ENCODE results near the gene IQCH. TPM values are rescaled to one million over a fixed set of nuclear protein-coding genes. Genes with fewer than 3 reads are reported as not detected.

Gene IQCH
- total RNA-seq, 4 donors from 2014 or later, result 0.27 to 4.6 (median 1.1) TPM; not detected in 1

DNA sequence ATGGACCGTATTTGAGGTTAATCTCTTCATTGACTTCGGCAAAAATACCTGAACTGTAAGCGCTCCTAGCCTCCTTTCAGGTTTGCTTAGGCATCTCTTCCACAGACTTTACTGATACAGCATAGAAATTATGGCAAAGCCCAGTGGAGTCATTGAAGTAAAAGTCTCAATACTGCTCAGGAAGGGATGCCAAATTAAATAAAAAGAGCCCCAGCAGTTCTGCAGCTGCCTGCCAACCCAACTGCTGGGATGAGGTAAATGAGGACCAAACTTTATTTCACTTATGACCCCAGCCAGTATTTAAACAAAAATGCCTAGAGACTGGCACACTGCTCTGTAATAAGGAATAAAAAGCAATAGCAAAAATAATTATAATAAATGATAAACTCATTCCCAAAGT, 65.4 kb downstream of the IQCH start:
- no peak overlapping the region for H3K27ac ChIP-seq
- no peaks in the 10 kb centered on the region for H3K9me3 ChIP-seq
- no peaks in the 10 kb centered on the region for H3K4me1 ChIP-seq
- WGBS, 2 donors (ENCODE audit: low coverage in 1 of 2), result 91 to 92% methylated on average over 3 of the region's 3 CpGs
- TF ChIP-seq POLR2A (IDR thresholded peaks at IDR 0.05) (no peak), EP300 (IDR thresholded peaks at IDR 0.05) (no peak), POLR2AphosphoS5 (IDR thresholded peaks at IDR 0.05) (no peak)
- TF ChIP-seq, protein P1, sequence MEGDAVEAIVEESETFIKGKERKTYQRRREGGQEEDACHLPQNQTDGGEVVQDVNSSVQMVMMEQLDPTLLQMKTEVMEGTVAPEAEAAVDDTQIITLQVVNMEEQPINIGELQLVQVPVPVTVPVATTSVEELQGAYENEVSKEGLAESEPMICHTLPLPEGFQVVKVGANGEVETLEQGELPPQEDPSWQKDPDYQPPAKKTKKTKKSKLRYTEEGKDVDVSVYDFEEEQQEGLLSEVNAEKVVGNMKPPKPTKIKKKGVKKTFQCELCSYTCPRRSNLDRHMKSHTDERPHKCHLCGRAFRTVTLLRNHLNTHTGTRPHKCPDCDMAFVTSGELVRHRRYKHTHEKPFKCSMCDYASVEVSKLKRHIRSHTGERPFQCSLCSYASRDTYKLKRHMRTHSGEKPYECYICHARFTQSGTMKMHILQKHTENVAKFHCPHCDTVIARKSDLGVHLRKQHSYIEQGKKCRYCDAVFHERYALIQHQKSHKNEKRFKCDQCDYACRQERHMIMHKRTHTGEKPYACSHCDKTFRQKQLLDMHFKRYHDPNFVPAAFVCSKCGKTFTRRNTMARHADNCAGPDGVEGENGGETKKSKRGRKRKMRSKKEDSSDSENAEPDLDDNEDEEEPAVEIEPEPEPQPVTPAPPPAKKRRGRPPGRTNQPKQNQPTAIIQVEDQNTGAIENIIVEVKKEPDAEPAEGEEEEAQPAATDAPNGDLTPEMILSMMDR (IDR thresholded peaks at IDR 0.05), result no peak
- H3K4me3 ChIP-seq, result no peak overlapping the region
- no peaks in the 10 kb centered on the region for H3K27me3 ChIP-seq
- ATAC-seq, result no peak
- H3K36me3 ChIP-seq, result no peaks in the 10 kb centered on the region

DNA sequence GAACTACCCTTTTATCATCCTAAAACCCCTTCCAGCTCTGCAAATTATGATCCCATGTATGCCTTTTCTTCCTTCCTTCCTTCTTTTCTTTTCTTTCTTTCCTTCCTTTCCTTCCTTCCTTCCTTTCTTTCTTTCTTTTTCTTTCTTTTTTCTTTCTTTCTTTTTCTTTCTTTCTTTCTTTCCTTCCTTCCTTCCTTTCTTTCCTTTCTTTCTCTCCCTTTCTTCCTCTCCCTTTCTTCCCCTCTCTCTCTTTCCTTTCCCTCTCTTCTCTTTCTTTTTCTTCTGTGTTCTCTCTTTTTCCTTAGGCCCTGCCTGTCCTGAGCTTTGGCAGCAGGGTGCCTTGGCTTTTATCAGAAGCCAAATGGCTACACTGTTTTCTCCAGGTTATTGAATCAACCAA, 66.8 kb downstream of the IQCH start:
- TF ChIP-seq EP300 (IDR thresholded peaks at IDR 0.05) (no peak), POLR2A (IDR thresholded peaks at IDR 0.05) (no peak), POLR2AphosphoS5 (IDR thresholded peaks at IDR 0.05) (no peak)
- TF ChIP-seq, protein P1 (IDR thresholded peaks at IDR 0.05), result no peak
- Histone ChIP-seq H3K4me1 (no peaks in the 10 kb centered on the region), H3K36me3 (no peaks in the 10 kb centered on the region), H3K27me3 (no peaks in the 10 kb centered on the region), H3K9me3 (no peaks in the 10 kb centered on the region), H3K4me3 (no peak overlapping the region), H3K27ac (no peak overlapping the region)
- ATAC-seq, result no peak

DNA sequence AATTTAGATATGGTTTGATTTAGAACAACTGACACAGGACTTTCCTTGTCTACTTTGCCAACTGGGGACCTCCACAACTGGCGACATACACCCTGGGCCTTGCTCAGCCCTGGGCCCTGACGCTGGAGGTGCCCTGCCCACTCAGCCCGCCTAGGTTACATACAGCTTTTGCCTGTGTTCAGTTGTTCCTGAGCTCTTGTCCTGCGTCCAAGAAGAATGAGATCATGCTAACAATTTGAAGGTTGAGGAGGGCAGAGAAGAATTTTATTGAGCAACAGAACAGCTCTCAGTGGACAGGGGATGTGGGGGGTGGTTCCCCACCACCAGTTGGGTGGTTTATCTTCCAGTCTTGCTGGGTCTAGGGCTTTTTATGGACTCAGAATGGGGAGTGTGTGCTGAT, 67.9 kb downstream of the IQCH start:
- no peaks in the 10 kb centered on the region for H3K4me1 ChIP-seq
- no peak overlapping the region for H3K27ac ChIP-seq
- TF ChIP-seq, protein P1 (IDR thresholded peaks at IDR 0.05), result no peak
- TF ChIP-seq POLR2A (IDR thresholded peaks at IDR 0.05) (no peak), POLR2AphosphoS5 (IDR thresholded peaks at IDR 0.05) (no peak), EP300 (IDR thresholded peaks at IDR 0.05) (no peak)
- no peak for ATAC-seq
- H3K27me3 ChIP-seq, result no peaks in the 10 kb centered on the region
- H3K4me3 ChIP-seq, result no peak overlapping the region
- 100% methylated on average over 1 to 2 of the region's 4 CpGs for WGBS, 2 donors (ENCODE audit: low coverage in 1 of 2)
- no peaks in the 10 kb centered on the region for H3K9me3 ChIP-seq
- H3K36me3 ChIP-seq, result no peaks in the 10 kb centered on the region

DNA sequence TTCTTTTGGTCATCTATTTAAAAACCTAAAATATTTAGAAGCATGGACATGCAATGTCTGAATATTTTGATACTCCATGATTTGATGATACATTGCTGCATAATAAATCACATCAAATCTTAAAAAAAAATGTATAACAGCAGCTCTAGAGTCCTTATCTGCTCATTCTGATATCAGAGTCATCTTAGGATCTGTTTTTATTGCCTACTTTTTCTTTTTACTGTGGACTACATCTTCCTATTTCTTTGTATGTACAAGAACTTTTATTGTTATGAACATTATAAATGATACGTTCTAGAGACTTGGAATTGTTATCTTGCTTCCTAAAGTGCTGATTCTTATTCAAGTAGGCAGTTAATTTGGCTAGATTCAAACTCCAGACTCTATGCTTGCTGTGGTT, 72.7 kb downstream of the IQCH start:
- no peaks in the 10 kb centered on the region for H3K4me1 ChIP-seq
- TF ChIP-seq EP300 (IDR thresholded peaks at IDR 0.05) (no peak), POLR2AphosphoS5 (IDR thresholded peaks at IDR 0.05) (no peak), POLR2A (IDR thresholded peaks at IDR 0.05) (no peak)
- TF ChIP-seq, protein P1 (IDR thresholded peaks at IDR 0.05), result no peak
- no peaks in the 10 kb centered on the region for H3K36me3 ChIP-seq
- no peak for ATAC-seq
- 77 to 80% methylated on average over 1 of the region's 1 CpG for WGBS, 2 donors (ENCODE audit: low coverage in 1 of 2)
- no peak overlapping the region for H3K4me3 ChIP-seq
- H3K9me3 ChIP-seq, result no peaks in the 10 kb centered on the region
- H3K27me3 ChIP-seq, result no peaks in the 10 kb centered on the region
- H3K27ac ChIP-seq, result no peak overlapping the region

DNA sequence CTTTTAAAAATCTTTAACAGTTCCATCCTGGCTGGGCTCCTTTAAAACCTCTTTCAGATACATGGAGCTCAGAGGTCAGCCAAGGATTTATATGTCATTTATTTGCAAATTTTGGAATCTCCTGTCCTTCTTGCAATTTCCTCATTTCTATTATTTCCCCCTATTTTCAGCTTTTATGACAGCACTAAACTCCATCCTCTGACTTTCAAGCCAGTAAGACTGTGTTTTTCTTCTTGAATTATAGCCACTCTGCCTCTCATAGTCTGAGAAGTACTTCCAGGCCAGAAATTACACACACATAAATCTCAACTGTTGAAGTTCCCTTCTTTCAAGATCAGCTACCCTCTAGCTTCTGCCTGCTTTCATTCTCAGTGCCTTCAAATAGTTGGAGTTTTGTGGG, 73.2 kb downstream of the IQCH start:
- H3K36me3 ChIP-seq, result no peaks in the 10 kb centered on the region
- ATAC-seq, result no peak
- no peak overlapping the region for H3K27ac ChIP-seq
- H3K4me1 ChIP-seq, result no peaks in the 10 kb centered on the region
- no peaks in the 10 kb centered on the region for H3K9me3 ChIP-seq
- H3K4me3 ChIP-seq, result no peak overlapping the region
- H3K27me3 ChIP-seq, result no peaks in the 10 kb centered on the region
- TF ChIP-seq, protein P1 (IDR thresholded peaks at IDR 0.05), result no peak
